Measurements from ENCODE around the gene TLR5.

GRCh38 chr1:223105568-223105967 lies 37.5 kb downstream of the TLR5 start:
- TF ChIP-seq POLR2A (IDR thresholded peaks at IDR 0.05; ENCODE audit: low read length) (no peak), GATA1 (IDR thresholded peaks at IDR 0.05; ENCODE audit: low read depth, low read length) (no peak)

All from erythroblast (primary cell).